CD4-positive, alpha-beta T cell treated with Interleukin-17A for 1 hour (primary cell): ENCODE measurements around the gene SPECC1.
"Not testable (repeated sequence)": the region's sequence is repeated elsewhere in the genome, so short reads cannot be mapped to it uniquely, and the experiment has no call there.

ENCODE experiments used
- DNase-seq: peaks from one replicate; pipeline ENCODE4 v3.0.0-alpha.2; 2020

Gene SPECC1

DNA sequence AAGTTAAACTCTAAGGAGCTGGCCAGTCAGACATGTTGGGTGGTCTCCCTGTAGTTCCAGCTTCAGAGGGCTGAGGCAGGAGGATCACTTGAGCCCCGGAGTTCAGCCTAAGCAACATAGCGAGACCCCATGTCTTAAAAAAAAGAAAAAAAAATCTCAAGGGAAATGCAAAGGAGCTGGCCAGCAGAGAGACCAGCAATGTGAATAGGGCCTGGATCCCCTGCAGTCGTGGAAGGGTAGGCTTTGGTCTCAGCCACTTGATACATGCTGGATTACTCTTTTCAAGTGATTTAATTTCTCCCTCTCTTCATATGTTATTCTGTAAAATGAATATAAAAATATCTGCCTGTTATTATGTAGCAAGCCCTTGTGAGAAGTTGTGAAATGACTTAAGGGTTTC is 207.7 kb downstream of the SPECC1 start:
- no peak for DNase-seq

DNA sequence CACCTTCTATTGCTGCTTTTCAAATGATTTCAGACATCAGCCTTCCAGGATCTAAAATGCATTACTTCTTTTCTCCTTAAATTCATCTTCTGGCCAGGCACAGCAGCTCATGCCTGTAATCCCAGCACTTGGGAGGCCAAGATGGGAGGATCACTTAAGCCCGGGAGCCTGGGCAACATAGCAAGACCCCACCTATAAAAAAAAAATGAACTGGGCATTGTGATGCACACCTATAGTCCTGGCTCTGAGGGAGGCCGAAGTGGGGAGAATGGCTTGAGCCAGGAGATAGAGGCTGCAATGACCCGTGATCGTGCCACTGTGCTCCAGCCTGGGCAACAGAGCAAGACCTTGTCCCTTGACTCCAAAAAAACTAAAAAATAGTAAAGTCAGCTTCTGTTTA is 208.5 kb downstream of the SPECC1 start:
- DNase-seq: no peak

DNA sequence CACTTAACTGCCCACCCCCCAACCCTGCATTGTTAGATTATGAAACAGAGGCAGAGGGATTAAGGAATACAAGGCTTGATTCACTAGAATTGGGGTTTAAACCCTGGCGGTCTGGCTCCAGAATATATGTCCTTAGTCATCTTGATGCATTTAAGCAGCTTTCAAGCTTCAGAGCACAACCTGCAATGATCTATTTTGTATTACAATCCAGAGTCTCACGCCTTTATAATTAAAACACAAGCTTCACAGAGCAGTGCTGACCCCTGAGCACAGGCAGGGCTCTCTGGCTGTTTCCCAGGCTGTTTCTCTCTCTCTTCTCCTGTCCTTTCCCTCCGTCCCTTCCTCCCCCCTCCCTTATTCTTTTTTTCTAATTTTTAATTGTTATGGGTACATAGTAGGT is 209.1 kb downstream of the SPECC1 start:
- no peak for DNase-seq

GRCh38 chr17:20223808-20224328 is 214.7 kb downstream of the SPECC1 start:
- no peak for DNase-seq

DNA sequence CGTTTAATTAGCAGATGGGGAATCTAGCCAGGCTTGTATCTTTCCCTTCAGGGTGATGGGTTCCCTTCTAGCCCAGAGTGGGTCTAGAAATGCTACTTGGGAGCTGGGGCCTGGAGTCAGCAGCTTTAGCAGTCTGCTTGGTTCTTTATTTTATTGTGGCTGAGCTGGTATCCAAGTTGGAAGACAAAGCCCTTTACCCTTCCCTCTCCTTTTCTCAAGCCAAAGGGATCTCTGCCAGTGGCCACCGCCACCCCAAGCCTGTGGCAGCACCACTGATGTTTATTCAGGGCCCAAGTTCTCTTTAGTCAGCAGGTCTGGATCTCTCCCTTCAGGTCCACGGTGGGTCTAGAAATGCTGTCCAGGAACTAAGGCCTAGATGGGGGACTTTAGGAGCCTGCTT is 215.2 kb downstream of the SPECC1 start:
- no peak for DNase-seq

- no peak for DNase-seq
Measured at GRCh38 chr17:20225162-20226115, 216.3 kb downstream of the SPECC1 start.

- DNase-seq: peak; percentile 75
Measured at GRCh38 chr17:20226814-20227482, 217.8 kb downstream of the SPECC1 start.

DNA sequence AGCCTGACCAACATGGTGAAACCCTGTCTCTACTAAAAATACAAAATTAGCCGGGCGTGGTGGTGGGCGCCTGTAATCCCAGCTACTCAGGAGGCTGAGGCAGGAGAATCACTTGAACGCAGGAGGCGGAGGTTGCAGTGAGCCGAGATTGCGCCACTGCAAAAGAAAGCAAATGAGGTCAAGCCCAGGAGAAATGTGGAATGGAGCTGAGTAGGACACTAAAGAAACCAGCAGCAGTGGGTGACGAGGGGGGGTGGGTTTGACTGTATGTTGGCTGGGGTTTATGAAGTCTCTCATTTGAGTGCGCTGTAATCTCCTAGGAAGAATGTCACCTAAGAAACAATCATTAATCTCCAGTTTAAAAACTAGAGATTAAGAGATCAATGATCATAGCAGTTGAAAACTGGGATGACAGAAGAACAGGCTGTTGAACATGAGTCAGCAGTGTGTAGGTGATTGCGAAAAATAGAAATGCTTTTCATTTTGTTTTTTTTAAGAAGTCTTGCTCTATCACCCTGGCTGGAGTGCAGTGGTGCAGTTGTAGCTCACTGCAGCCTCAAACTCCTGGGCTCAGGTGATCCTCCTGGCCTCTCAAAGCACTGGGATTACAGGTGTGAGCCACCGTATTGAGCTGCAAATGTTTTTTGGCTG is 218.7 kb downstream of the SPECC1 start:
- not testable (repeated sequence) for DNase-seq

GRCh38 chr17:20228410-20228809 is 219.3 kb downstream of the SPECC1 start:
- no peak for DNase-seq

DNA sequence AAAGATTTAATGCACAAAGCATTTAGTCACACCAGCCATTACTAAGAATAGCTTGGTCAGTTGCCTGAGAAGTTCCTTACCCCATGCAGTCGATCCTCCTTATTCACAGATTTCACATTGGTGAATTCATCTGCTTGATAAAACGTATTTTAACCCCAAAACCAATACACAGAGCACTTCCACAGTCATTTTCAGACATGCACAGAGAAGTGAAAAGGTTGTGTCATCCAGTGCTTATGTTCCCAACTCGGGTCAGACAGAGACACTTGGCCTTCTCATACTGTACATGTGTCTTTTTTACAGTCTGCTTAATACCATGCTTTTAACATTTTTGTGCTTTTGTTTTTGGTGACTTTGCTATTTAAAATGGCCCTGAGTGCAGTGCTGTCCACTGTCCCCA is 219.7 kb downstream of the SPECC1 start:
- no peak for DNase-seq

GRCh38 chr17:20230924-20231323 is 221.8 kb downstream of the SPECC1 start:
- DNase-seq: no peak

DNA sequence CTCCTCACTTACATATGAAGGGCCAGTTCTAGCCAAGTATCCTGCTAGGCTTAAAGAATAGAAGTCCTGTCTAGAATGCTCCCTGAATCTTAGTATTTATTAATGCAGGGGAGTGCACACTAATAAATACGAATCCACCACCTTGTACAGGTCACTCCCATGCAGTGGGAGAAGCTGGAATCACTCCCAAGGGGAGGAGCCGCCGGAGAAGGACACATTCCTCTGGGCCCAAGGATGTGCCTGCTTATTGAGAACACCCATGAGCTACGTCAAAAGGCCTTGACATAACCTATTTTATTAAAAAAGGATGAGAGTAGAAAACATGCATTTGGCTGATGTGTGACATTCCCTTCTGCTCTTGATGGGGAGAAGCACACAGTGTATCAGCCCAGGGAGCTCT is 223.5 kb downstream of the SPECC1 start:
- DNase-seq: no peak

DNA sequence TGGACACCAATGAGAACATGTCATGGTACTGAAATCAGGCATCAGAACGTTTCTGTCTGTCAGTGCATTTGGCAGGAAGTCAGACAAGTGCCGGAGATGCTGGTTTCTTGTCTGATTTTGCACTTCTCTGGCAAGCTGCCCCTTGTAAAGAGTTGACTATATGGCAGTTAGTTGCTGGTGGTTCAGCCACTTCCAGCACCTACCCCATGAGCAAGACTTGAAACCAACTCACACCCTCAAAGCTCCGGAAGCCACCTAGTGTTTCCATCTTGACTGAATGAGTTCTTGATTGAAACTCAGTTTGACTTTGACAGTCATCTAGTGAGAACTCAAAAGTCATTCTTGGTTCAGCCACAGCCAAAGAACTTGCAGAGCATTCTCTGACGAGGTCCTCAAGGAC is 225.1 kb downstream of the SPECC1 start:
- DNase-seq: peak; percentile 46

DNA sequence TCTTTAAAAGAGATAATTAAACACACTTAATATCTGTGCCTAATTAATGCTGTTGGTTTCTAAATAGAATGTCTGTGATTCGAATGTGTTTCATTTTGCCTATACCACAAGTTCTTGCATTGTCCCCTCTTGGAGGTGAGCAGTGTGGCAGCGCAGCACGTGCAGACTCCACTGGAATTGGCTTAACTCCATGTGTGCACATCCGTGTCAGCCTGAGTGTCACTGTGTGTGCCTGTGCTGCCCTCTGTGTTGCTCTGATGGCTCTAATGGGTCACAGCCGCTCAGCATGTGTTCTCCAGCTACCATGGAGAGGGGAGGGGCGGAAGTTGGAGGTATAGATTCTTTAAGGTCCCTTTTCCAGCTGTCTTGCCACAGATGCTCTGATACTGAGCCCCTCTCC is 226.6 kb downstream of the SPECC1 start:
- no peak for DNase-seq

- DNase-seq: no peak
Measured at GRCh38 chr17:20236578-20237227, 227.5 kb downstream of the SPECC1 start.

DNA sequence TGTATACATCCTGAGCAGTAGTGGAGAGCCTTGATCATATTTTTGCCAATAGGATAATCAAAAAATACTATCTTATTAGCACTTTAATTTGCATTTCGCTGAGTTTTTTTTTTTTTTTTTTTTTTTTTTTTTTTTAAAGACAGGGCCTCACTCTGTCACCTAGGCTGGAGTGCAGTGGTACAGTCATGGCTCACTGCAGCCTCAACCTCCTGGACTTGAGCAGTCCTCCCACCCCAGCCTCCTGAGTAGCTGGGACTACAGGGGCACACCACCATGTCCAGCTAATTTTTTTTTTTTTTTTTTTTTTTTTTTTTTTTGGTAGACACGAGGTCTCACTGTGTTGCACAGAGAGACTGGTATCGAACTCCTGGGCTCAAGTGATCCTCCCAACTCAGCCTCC is 230.6 kb downstream of the SPECC1 start:
- DNase-seq: not testable (repeated sequence)

- DNase-seq: no peak
Measured at GRCh38 chr17:20241855-20242254, 232.7 kb downstream of the SPECC1 start.

- DNase-seq: no peak
Measured at GRCh38 chr17:20242271-20242670, 233.1 kb downstream of the SPECC1 start.

DNA sequence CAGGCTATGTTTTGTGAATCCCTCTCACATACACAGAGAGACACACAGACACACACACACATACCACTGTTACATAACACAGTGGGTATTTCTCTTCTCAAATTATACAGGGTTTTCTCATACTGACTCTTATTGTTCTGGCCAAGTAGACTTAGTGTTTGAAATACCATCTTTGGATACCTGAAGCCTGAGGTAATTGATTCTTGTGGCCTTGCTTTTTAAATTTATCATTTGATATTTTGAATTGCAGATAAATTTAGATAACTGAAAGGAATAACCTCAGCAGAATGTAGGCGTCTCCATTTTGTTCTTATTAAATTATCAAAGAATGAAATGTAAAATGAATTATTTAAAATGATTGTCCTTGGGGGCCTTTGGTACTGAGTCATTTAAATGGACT is 234.4 kb downstream of the SPECC1 start:
- no peak for DNase-seq

DNA sequence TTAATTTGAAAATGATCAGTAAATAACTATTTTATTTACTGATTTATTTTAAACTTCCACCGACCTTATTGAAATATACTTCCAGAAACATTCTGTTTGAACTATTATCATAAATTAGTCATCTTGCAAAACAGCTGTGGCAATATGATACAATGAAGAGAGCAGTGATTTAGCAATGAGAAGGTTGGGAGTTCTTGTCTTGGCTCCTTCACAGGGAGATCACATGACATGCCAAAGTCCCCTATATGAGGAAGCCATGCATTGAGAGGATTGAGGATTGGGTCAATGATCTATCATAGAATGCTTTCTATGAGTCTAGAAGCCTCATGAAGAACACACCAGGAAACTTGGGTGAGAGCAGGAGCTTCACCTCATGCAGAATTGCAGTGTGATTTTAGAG is 235.5 kb downstream of the SPECC1 start:
- no peak for DNase-seq

DNA sequence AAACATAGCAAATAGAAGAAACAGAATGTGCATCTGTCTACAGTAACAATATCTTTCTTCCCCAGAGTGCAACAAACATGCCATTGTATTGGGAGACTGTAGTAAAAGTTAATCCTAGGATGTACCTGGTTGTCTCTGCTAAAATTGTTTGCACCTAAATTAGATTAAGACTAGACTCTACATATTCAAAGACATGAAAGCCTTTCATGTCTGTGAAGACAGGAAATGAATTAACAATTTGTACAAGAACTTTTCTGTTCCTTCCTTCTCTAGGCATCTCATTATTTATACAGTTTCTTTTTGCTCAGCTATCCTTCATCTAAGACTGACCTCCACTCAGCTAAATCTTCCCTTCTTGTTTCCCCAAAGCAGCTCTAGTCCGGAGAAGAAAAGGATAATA is 237.5 kb downstream of the SPECC1 start:
- no peak for DNase-seq

DNA sequence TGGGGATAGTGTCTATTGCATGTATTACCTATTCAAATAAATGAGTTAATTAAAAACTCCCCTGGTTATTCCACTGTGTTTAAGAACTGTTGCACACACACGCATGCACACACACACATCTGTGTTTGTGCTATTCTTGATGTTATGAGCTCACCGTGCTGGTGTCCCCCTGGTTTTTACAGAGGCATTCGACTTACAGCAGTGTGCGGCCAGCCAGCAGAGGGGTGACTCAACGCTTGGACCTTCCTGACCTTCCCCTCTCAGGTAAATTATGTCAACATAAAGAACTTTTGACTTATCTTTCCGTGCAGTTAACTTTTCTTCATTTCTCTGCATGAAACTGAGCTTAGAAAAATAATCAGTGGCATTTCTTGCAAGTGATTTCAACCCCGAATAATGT is 244.2 kb downstream of the SPECC1 start:
- no peak for DNase-seq

DNA sequence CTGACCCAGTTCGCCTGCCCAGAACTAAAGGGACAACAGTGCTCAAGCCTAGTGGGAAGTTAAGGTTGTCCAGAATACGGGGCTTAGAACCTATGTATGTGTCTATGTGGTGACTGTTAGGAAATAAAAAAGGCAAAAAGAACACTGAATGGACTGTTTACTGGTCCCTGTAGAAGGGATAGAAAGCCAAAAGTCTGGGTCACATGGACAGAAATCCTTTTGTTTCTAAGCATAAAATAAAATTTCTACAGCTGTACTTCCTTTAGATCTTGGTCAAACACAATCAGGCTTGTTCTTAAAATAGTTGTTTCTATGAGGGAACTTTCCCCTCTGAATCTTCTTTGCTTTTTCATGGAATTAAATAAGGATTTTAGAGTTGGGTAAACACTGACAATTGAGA is 245.4 kb downstream of the SPECC1 start:
- no peak for DNase-seq
